NCI-H2081 treated with DMSO at 0.1 percent for 48 hours (cell line): ENCODE measurements around the gene LIMS3.
"Not testable (repeated sequence)": the region's sequence is repeated elsewhere in the genome, so short reads cannot be mapped to it uniquely, and the experiment has no call there.

ENCODE experiments used
- DNase-seq: peaks from one replicate; lab custom pipeline; 2025; lab: John Stamatoyannopoulos, UW

The LIMS3 gene

GRCh38 chr2:109898462-109899336 lies at the start of gene LIMS3:
Gene LIMS3, plus strand, starts transcription at chr2:109898688. Its CDS starts 41 bp downstream, at chr2:109898729.
- not testable (repeated sequence) for DNase-seq

- DNase-seq = not testable (repeated sequence)
Measured at GRCh38 chr2:109871129-109871751, 27.2 kb upstream of the LIMS3 start.

- not testable (repeated sequence) for DNase-seq
Measured at GRCh38 chr2:109876625-109877024, 21.9 kb upstream of the LIMS3 start.

GRCh38 chr2:109882112-109882511 lies 16.4 kb upstream of the LIMS3 start:
- not testable (repeated sequence) for DNase-seq

- not testable (repeated sequence) for DNase-seq
Measured at GRCh38 chr2:109888414-109888813, 10.1 kb upstream of the LIMS3 start.

GRCh38 chr2:109889909-109890308 lies 8.6 kb upstream of the LIMS3 start:
- not testable (repeated sequence) for DNase-seq

- DNase-seq = not testable (repeated sequence)
Measured at GRCh38 chr2:109891024-109891423, 7.5 kb upstream of the LIMS3 start.

GRCh38 chr2:109893736-109894135 lies 4.8 kb upstream of the LIMS3 start:
- not testable (repeated sequence) for DNase-seq

- DNase-seq = not testable (repeated sequence)
Measured at GRCh38 chr2:109894141-109894540, 4.3 kb upstream of the LIMS3 start.

- DNase-seq = not testable (repeated sequence)
Measured at GRCh38 chr2:109895090-109895869, 3.2 kb upstream of the LIMS3 start.

- not testable (repeated sequence) for DNase-seq
Measured at GRCh38 chr2:109896212-109896611, 2.3 kb upstream of the LIMS3 start.

- not testable (repeated sequence) for DNase-seq
Measured at GRCh38 chr2:109897769-109898461, 573 bp upstream of the LIMS3 start.

GRCh38 chr2:109905796-109906195 lies 7.3 kb downstream of the LIMS3 start:
- not testable (repeated sequence) for DNase-seq

- DNase-seq = not testable (repeated sequence)
Measured at GRCh38 chr2:109908626-109909025, 10.1 kb downstream of the LIMS3 start.

- not testable (repeated sequence) for DNase-seq
Measured at GRCh38 chr2:109910789-109911188, 12.3 kb downstream of the LIMS3 start.

GRCh38 chr2:109913911-109914310 lies 15.4 kb downstream of the LIMS3 start:
- not testable (repeated sequence) for DNase-seq

- not testable (repeated sequence) for DNase-seq
Measured at GRCh38 chr2:109914552-109914951, 16.1 kb downstream of the LIMS3 start.

GRCh38 chr2:109915830-109916229 lies 17.3 kb downstream of the LIMS3 start:
- DNase-seq = not testable (repeated sequence)

- not testable (repeated sequence) for DNase-seq
Measured at GRCh38 chr2:109920162-109920561, 21.7 kb downstream of the LIMS3 start.

- DNase-seq = not testable (repeated sequence)
Measured at GRCh38 chr2:109921543-109922384, 23.3 kb downstream of the LIMS3 start.

- DNase-seq = not testable (repeated sequence)
Measured at GRCh38 chr2:109924481-109924880, 26.0 kb downstream of the LIMS3 start.
